ENCODE results near the gene TDRD15.
A peak's percentile ranks its signal among the peaks of the same experiment; 100 is the strongest.
"Not testable (repeated sequence)": the region's sequence is repeated elsewhere in the genome, so short reads cannot be mapped to it uniquely, and the experiment has no call there.

Gene TDRD15

DNA sequence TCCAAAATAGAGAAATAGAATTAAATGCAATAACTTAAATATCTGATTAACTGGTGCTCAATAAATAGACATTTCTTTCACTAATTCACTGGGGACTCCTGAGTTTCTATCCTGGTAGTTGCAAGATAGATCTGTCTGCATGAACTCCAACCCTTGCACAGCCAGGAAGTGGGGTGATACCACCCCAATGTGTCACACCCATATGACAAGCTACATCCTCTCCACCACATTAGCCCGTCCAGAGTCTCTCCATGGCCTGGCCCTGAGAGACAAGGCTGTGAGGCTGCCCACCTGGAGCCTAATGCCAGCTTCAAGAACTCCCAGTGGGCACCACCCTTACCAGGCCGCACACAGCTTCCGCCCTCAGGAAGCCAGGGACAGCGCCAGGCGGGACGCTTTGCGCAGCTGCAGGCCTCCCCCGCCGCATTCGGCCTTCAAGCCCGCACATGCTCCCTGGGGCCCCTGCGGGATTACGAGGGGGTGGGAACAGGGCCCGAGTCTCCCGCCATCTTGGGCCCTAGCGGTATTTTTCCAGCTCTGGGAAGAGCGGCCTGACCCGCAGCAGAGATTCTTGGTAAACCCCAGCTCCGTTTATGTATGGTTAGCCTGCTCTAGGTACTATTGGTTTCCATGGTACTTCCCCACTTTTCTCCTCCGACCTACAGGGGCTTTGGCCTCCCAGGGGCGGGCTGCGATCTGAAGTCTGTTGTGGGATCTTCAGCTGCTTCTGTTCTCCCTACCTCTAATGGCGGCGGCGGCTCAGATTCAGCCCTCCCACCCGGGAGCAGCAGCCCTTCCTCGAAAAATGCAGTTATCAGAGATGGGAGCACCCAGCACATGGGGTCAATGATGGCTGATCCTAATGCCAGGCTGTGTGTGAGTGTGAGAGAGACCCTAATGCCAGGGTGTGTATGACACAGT, at the start of gene TDRD15:
Gene TDRD15 (plus strand): TSS at position 496 of the 921 bp plus-strand sequence. CDS start 13,500 bp downstream, outside the sequence.
- DNase-seq = no peak

DNA sequence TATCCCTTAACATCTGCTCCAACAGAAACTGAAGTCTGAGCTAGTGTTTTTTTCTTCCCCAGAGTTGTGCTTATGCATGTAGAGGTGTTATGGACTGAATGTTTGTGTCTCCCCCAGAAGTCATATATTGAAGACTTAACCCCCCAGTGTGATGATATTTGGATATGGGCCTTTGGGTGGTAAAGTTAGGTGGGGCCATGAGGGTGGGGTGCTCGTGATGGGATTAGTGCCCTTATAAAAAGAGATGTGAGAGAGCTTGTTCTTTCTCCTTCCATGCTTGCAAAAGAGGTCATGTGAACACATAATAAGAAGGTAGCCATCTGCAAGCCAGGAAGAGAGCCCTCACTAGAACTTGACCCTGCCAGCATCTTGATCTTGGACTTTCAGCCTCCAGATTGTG, 45.5 kb upstream of the TDRD15 start:
- no peak for DNase-seq

DNA sequence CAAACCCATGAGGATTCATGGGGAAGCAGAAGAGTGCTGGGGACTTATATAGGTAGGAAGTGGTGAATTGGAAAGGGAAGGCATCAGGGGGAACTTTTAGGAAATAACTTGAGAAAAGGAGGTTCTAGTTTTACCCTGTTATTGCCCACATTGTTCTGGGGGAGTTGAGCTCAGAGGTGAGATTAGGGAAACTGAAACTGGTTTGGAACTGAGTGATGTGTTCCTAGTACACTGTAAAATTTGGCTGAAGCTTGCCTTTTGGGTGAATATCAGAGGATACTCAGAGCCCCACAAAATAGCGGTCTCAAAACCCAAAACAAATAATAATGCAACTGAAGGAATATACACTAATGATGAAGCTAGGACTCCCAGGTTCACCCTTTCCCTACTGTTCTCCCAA, 40.3 kb upstream of the TDRD15 start:
- no peak for DNase-seq

DNA sequence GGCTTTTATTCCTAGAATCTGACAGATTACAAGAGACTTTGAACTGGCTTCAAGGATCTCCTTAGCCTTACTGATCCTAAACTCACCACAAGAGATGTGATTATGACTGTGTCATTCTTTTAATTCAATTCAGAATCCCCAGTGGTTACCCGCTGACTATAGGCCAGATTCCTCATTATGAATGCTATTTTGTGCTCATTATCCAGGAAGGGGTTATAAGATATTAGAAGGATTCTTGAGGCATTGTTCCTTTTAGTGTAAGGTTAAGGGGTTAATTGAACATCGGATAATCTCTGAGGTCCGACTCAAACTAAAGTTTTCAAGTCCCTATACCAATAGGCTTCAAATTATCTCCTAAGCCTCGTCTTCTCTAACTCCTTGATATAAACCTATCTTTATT, 39.4 kb upstream of the TDRD15 start:
- DNase-seq = no peak

DNA sequence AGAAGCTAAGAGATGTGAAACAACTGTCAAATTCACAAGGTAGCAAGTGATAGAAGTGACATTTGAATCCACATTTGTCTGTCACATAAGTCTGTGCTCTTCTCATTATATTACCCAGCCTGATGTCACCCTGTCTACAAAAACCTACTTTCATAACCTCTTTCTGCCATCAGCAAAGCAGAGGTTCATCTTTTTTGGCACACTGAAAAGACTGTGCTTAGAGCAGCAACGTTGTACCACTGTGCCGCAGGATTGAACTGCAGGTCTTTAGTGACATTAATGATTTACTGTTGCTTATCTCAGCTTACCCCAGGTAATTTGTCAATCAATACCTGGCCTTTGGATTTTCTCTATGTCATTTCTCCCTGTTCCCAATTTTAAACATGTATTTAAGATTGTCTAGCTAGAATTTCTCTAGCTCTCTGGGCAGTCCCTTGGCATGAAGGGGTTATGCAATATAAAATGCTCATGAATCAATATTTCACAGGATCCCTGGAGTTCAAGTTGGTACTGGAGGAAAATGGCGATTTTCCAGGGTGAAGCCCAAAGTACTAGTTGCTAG, 31.4 kb upstream of the TDRD15 start:
- DNase-seq = no peak

DNA sequence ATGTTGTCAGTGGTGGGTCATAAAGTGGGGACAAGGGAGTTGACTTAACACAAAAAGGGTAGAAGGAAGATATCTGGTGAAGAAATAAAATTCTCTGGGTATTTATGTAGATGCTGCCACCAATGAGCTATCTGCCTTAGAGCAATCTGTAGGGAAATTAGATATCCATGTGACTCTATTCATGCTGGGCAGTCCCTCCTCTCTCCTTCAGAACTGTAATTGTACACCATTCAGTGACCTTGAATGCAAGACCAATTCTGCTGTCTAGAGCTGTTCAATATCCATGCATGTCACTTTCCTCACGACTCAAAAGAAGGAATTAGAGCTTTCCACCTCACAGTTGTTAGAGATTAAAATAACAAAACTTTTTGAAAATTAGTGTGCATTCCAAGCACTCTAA, 28.6 kb upstream of the TDRD15 start:
- no peak for DNase-seq

DNA sequence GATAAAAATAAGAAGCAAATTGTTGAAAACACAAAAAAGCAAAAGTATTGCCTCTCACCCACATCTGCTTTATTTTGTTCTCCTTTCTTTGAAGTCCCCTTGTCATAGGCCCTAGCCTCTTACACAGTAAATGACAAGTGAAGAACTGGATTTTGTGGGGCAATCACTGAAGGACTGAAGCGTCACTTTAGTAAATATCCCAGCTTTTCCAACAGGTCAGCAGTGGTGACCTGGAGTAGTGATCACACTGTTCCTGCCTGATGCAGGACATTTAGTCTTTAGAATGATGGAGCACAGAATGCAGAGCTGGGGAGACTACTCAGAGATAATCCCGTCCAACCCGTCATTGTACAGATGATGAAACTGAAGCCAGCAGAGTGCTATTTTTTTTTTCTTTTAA, 28.1 kb upstream of the TDRD15 start:
- no peak for DNase-seq

DNA sequence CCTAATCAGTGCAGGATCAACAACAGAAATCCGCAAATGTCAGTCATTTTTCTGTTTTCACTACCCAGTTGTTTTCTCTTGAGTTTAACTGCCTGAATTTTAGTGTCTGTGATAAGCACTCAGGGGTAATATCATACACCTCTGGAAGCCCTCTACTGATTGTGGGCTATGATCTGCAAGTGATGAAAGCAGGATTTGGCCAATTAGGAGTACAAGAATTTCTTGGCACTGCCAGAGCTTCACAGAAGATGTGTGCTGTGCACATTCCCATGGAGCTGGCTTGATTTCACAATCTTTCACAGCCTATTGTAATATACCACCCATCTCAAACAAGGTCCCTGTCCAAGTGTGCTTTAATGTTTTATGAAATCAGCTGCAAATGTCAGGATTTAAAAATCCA, 27.3 kb upstream of the TDRD15 start:
- no peak for DNase-seq

DNA sequence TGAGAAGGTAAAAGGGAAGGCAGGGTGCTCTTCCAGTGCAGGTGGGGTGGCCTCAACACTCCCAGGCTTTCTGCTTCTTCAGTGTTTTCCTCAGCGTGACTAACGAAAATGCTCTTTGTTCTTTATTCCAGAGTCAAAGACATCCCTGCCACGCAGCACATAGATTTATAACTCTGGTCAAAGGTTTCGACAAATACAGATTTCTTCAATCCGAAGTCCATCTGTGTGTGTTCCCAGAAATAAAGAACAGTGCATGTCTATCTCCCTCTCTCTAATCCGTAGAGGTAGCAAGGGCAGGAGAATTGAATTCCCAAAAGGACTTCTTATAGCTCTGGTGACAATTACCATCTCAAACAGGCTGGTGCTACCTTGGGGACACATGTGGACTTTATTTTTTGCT, 26.4 kb upstream of the TDRD15 start:
- DNase-seq = no peak

DNA sequence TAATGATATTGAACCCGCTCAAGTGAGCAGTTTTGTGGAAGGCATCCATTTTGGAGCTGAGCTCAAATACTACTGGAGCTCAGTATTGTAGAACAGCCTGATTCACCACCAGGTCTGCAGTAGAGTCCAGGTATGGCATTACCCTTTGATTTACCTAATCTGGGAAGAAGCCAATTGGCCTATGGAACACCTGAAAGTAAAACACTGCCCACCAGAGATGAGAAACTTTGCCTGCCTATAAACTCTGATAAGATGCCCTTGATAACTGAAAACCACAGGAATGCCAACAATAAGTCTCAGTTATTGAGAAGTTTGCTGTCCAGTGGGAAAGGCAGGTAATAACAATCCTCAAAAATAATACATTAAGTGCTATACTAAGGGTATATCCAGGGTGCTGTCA, 25.5 kb upstream of the TDRD15 start:
- no peak for DNase-seq

DNA sequence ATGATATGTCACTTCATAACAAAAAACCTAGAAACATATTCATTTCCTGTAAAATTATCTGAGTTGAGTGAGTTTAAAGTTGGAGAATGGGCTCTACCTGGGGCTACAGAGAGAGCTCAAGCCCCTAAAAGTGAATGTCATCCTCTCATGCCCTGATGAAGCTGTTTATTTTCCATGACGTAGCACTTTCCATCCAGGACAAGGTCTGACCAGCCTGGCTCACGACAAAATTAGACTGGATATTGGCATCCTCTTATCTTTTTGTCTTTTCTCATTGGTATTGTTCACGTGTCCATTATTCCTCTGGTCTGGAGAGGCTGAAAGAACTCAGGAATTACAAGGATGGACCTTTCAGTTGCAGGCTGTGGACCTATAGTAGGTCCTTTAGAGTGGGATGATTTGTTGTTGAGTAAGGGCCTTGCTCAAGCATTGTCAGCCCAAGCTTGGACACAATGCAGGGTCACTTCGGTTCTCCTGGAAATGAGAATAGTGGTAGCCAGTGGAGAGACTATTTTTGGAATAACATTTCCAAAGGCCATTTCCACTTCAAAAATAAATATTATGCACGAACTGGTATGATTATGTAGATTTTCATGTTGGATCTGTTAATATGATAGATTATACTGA, 24.4 kb upstream of the TDRD15 start:
- no peak for DNase-seq

DNA sequence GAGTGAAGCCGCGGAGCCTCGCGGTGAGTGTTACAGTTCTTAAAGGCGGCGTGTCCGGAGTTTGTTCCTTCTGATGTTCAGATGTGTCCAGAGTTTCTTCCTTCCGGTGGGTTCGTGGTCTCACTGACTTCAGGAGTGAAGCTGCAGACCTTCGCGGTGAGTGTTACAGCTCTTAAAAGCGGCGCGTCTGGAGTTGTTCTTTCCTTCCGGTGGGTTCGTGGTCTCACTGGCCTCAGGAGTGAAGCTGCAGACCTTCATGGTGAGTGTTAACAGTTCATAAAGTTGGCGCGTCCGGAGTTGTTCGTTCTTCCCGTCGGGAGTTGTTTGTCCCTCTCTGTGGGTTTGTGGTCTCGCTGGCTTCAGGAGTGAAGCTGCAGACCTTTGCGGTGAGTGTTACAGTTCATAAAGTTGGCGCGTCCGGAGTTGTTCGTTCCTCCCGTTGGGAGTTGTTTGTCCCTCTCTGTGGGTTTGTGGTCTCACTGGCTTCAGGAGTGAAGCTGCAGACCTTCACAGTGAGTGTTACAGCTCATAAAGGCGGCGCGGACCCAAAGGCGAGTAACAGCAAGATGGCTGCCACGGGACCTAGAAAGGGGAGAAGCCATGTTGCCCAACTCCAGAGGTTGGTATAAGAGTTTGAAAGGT, 22.1 kb upstream of the TDRD15 start:
- DNase-seq = not testable (repeated sequence)

DNA sequence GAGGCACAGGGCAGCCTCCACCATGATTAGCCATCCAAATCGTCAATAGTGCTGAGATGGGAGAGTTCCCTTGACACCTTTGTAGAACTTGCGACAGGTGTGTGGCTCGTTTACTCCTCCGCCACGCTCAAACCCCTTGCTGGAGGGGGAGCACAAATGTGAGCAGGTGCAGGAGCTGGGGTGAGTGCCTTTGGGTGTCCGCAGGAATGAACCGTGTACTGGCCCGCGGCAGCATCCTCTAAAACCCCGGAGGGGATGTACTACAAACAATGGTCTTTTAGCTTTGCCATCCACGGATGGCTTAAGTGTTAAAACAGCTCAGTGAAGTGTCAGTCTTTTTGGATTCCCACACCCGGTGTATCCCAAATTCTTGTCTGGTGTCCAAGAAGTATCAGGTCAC, 21.4 kb upstream of the TDRD15 start:
- no peak for DNase-seq

DNA sequence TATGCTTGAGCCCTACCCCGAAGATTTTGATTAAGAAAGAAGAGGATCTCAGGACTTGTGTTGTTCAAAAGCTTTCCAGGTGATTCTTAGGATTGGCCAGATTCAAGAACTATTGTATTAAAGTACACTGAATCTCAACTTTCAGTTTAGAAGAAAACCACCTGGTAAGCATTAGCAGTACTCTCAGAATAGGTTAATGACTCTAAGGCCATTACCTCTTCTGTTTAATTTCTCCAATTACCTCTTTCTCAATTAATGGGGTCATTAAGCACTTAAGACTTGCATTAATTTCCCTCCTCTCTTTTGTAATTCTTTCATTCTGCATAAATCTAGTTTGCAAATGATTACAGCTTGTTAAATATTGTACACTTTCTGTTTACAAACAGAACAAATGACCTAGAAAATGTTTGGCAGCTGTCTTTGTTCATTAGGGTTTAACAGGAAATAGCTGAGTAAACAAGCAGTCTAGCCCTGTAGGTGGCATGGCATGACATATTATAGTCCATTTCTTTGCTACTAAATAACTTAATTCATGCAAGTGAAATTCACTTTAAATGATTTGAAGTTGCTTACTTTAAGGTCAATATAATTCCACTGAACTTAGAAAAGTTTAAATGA, 20.4 kb upstream of the TDRD15 start:
- DNase-seq = no peak

DNA sequence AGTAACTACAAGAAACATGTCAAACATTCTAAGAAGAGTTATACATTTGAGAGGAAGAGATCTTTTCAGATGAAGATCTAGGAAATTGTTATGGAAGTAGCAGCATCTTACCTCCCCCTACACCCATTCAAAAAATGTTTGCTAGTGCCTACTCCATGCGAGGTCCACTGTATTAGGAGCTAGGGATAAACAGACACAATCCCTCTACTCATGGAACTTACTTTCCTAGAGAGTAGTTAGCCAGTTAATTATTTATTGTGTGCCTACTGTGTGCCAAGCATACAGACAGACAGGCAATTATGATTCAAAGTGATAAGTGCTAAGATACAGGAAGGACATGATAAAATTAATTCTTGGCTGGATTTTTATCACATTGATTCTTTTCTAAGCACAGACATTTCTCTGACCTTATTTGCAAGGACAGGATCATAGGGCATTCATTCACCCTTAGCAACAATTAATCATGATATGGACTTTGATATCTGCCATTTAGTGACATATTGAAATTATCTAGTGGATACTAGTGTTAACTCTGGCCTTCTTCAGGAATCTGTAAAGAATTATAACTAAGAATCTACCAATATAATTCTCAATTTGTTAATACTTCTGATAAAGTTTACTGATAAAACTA, 19.6 kb upstream of the TDRD15 start:
- no peak for DNase-seq

DNA sequence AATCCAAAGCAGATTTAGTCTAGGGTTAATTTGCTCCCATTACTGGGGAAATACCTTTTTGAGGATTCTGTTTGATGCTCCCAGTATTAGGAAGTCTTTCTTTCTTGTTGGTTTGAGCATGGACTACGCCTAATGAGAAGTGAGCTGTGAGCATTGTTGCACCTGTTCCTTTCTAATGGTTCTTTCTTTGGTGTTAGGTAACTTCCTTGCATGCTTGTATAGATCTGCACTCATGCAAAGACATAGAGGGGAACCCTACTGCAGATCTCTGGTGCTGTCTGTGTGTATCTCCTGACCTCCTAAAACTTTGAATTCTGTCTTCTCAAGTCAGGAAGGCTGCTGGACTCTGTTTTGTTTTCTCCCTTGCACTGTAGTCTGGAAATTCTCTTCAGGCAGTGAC, 12.8 kb upstream of the TDRD15 start:
- no peak for DNase-seq

DNA sequence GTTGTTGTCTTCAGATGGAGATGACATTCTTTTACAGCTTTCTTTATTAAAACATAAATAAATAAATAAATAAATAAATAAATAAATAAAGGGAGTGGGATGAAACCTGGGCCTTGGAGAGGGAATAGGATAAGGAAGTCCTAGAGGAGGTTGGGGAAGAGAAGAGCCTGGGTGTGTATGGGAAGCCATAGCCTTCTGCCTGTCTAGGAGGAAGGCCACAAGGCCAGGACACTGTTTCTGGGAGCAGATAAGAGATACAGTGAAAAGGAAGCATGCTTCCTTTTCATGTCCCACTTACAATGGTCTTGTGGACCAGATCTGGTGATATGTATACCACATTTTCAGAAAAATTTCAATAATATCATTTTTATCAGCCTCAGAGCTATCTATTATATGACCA, 6.1 kb upstream of the TDRD15 start:
- no peak for DNase-seq

DNA sequence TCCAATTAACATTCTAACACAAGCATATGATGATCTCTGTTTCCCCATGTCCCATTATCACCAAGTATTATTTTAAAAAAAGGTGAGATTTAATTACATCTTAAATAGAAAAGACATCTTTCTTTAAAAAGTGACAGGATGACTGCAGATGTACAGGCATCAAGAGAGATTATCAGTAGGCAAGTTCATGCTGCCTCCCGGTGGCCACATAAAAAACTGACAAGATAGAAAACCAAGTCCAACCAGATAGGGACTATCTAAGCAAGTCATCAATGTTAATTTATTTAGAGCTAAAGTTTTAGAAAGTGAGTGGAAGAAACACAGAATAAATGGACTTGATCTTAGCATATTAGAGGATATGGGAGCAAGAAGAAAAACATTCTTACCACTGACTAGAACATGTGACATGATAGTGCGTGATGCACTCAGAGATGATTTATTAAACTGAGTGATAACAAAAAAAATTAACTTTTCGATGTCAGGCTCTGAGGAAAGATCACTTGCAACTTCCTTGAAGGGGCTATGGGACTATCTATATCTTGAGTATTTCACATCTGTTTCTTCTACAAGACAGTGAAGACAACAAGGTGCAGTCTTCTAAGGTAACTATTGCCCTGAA, 5.4 kb upstream of the TDRD15 start:
- DNase-seq = peak in 1 of 2 experiments; percentile 21

DNA sequence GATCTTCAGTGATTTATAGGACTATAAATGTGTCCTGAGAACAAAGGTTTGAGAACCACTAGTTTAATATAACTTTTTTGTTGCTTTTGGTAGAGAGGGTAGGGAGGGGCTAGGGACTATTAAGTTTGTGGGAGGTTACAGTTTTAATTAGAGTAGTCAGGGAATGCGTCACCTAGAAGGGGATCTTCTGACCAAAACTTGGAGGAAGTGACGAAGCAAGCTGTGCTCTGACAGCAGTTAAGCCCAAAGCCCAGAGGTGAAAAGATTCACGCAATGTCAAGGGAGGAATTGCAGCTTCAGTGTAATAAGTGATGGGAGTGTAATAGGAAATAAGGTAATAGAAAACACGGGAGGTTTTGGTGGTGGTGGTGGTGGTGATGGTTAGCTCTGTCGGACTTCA, 8.1 kb downstream of the TDRD15 start:
- DNase-seq = no peak

DNA sequence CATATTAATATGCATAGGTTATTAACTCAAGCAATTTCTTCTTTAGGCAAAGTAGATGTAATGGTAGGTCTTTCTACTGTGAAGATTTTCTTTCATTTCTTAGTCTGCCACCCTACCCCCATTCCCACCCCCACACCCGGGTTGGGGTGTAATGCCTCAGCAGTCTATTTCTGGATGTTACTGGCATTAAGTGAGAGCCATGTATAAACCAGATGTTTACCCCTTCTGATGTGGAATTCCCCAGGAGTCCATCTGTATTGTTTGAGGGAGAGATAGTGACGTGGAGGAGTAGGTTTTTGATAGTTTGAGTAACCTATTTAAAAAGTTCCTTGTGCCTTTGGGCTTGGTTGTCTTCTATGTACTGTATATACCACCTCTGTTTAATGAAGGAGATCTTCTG, 11.8 kb downstream of the TDRD15 start:
- DNase-seq = no peak

DNA sequence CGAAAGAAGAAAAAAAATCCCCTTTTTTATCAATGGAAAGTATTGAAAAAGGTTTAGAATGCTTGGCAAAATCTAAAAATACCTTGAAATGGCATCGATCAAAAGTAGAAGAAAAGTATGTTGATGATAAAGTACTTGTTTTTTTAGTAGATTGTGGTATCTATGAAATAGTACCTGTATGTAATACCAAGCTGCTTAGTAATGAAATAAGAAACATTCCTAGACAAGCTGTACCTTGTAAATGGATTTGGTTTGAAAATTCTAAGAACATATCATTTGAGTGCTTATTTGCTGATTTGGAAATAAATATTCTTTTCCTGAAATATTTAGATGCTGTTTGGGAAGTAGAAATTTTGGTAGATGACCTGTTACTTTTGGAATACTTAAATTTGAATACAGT, 18.4 kb downstream of the TDRD15 start:
- DNase-seq = no peak

DNA sequence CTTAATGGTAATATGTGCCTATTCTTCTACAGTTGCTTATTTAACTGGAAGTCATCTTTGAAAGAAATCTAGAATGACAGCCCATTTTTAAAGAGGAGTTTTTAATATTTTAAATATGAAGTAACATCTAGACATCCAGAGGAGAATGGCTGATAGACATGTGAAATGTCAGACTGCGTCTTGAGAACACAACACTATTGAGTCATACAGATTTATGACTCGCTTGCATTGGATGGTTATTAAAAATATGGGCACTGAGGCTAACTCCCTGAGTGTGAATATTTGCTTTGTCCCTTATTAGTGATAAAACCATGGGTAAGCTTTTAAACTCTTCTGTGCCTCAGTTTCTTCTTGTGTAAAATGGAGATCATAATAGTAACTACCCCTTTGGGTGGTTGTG, 22.9 kb downstream of the TDRD15 start:
- DNase-seq = no peak

All from activated T-cell treated with anti-CD3 and anti-CD28 coated beads, Interleukin-2, amount 50 U/mL, for 48 hours (primary cell).